Measurements from ENCODE around the gene ATP2C2.

The ATP2C2 gene

DNA sequence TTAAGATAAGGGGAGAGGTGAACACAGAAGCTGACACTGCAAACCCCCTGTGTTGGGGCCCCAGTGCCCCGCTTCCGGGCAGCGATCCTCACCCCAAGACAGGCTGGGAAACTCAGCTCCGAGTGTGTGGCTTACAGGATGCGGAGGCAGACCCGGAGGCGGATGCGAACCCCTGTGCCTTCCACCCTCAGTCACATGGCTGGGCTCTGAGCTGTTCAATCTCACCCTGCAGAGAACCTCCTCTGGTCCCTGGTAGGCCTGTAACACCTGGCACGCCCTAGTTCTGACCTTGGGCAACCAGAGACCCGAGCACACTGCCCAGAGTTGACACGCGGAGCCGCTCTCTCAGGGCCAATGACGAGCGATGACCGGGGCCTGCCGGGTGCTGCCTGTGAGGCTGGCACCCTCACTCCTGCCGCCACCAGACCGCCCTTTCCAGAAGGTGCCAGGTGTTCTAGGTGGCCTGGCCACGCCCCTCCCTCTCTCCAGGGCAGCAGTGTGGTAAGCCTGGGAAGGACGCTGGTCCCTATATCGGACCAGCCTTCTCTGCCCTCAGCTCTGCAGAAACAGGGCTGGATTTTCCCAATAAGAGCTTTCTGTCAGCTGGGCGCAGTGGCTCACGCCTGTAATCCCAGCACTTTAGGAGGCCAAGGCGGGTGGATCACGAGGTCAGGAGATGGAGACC, 112.9 kb downstream of the ATP2C2 start:
- DNase-seq: no peak

DNA sequence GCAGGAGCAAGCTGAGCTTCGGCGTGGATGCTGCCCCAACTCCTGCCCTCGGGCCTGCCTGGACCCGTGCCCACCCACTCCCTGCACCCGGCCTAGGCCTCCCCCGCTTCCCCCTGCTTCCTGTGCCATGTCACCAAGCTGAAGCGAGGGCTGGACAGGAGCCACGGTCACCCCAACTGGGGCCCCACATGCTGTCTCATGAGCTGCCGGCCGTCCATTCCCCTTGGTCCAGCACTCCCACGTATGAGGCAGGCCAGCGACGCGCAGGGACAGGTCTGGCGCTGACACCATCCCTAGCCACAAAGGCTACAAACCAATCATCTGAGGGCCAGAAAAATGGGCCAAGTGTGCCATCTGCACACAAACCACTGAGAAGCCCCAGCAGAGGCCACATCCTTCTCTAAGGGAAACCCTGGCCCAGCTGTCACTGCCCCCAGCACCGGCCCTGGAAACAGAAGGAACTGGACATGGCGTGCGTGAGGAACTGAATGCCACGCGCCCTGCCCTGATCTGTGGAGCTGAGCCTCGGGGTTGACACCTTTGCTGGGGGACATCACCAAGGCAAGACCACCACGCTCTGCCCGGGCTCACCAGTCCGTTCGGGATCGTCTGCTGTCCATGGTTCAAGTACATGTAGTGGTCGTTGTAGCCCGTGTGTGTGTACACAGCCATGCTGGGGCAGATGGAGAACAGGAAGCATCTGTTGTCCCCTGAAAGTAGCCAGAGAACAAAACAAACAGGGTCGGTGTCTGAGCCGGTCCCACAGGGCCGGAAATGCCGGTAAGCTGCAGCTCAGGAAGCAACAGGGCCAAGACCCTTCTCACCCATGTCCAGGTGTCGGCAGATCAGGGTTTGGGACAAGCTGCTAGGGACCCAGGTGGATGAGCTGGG, 113.9 kb downstream of the ATP2C2 start:
- DNase-seq: no peak

DNA sequence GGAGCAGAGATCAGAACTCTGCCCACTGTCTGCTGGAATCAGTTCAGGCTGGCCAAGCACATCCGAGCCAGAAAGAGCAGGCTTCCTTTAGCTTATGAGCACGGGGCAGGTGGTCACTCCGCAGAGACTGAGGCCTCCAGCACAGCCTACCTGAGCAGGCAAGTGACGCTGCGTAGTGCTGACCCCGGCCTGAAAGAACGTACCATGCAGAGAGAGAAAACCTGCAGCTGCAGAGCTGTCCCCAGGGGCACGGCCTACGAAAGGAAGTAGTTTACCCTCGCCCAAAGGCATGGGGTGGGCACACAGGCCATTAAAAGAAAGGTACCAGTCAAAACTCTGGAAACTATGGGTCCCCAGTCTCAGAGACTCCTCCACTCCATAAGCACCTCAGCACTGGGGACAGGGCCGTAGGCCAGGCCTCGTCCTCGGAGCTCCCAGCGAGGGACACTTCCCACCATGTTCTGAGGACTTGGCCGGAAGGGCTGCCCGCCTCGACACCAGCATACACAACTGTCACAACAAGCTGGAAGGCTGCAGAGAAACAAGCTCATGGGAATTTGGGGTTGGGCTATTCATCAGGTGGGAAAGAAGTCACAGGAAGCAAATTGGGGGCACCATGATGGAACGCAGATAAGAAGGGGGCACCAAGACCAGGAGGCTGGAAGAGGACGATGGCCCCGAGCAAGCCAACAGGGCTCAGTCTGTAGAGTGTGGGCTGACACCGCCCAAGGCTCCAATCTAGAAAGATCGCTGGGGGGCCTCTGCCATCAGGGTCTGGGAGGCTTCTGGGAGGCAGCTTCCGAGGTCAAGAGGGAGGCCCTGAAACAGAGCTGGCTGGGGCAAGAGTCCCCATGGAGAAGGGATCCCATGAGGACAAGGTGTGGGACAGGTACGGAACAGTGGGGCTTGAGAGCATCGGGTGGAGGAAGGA, 114.9 kb downstream of the ATP2C2 start:
- DNase-seq: no peak

DNA sequence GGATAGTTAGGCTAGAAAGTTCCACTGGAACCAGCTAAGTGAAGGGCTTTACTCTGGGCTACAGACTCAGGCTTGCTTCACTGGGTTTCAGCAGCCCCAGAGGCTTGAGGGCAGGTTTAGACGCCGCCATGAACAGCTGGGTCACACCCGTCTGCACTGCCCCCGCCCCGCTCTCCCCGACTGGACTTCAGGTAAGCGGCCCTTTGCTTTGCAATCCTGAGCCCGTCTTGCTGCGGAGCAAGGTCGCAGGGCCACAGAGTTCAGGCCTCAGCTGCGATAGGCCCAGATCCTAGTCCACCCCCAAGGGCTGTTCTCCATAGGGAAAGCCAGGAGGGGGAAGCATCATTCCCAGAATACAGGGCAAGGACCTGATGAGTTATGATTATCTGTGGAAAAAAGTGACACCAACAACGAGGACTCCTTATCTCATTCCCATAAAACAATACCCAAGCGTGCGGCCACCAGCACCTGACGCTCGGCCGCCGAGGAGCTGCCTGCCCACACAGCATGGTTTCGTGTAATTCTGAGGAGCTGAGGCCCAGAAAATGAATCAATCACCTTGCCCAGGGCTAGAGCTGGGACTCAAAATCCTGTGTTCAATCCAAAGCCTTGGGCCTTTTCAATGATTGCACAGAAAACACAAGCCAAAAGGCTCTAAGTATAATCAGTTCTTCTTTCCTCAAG, 115.7 kb downstream of the ATP2C2 start:
- DNase-seq: no peak

DNA sequence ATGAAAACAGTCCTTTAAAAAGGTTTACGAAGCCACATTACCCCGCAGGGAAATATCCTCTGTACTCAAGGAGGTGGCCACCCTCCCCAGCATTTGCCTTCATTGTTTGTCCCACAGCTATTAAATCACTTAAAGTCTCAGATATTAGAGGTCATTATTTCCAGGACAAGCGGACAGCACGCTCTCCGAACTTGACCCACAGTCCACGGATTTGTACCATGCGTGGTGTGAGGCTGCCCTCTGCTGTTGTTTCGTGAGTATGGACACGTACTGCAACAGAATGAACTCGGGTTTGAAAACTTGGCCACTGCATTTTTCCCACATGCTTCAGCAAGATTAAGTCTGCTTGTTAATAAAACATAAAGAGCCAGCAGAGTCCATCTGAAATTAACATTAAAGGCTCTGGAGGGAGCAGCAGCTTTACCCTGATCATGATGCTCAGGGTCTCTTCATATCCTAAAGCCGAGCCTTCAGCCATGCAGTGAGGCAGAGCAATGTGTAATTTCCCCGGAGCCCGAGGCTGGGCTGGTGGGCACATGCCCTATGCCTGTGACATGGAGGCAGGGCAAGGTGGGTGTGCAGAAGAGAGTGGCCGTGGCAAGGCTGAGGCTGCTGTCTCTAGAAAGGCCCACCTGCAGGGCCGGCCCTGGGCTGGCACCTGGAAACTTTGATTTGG, 116.4 kb downstream of the ATP2C2 start:
- DNase-seq: no peak

DNA sequence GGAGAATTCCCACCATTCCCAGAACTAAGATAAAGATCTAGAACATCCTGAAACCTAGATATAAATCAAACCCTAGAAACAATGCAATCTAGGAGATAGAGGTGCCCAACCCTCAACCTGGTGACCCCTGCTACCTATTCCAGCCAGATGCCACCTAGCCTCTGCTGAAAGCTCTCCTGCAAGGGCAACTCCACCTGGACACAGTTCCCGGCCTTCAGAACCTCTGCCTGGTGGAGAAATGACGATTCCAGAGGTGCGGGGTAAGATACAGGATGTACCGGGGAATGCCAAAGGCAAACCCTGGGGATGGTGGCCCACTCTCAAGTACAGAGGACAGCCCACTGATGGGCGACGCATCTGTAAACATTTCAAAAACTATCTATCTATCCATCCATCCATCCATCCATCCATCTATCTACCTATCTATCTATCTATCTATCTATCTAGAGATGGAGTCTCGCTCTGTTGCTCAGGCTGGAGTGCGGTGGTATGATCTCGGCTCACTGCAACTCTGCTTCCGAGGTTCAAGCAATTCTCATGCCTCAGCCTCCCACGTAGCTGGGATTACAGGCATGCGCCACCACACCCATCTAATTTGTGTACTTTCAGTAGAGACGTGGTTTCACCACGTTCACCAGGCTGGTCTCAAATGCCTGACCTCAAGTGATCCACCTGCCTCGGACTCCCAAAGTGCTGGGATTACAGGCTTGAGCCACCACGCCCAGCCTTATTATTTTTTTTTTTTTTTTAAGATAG, 117.1 kb downstream of the ATP2C2 start:
- no peak for DNase-seq

DNA sequence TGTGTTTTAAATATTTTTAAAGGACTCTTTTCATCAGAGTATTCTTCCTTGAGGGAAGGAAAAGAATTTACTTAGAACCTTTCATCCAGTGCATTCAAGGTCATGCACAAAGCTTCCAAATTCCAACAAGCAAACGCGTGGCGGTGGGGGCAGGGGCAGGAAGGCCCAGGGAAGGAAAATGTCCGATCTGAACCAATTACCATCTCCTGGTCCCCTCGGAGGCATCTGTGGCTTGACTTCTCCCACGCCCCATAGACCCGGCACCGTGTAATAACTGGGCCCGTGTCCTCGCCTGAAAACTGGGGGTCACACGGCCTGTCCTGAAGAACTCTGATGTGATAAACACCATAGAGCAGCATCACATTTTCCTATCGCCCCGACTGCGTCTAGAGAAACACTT, 117.8 kb downstream of the ATP2C2 start:
- no peak for DNase-seq

DNA sequence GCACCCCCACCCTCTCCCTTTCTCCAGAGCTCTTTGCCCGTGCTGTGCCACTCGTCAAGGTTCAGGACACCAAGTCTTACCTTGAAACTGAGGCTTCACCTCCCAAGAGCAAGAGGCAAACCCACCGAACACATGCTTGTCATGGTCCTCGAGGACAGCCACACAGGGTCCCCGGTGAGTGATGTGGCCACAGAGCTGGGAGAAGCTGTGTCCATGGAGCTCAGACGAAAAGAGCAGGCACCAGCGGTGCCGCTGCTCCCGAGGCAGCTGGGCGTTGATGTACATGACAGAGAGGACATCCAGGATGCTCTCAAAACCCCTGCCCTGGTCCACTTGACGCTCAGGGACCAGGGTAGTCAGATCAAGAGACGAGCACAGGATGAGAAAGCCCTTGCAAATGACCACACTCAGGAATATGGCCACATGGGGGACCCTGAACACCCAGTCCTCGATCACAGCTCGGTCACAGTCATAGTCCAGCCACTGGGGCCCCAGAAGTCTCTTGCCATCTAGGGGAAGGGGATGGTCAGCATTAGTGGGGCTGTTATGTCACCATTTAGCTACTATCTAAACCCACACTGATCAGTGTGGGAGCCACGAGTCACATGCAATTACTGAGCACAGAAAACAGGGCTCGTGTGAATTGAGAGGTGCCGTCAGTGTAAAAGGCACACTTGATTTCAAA, 118.4 kb downstream of the ATP2C2 start:
- no peak for DNase-seq

DNA sequence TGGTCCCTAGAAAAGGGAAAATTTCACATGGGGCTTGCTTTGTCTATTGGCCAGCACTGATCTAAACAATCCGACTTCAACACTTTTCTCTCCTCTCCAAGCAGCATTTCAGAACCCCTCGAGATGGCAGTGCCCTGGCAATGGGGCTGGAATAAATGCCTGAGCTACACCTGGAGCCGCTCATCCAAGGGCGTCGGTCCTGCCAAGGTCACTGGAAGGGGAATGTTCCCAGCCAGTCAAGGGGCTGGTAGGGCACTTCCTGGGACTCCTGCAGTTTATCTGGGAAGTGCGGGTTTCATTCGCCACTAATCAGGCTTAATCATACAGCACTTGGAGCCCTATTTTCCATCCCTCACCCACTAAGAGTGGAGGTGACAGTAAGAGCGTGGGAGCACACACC, 119.0 kb downstream of the ATP2C2 start:
- DNase-seq: no peak

DNA sequence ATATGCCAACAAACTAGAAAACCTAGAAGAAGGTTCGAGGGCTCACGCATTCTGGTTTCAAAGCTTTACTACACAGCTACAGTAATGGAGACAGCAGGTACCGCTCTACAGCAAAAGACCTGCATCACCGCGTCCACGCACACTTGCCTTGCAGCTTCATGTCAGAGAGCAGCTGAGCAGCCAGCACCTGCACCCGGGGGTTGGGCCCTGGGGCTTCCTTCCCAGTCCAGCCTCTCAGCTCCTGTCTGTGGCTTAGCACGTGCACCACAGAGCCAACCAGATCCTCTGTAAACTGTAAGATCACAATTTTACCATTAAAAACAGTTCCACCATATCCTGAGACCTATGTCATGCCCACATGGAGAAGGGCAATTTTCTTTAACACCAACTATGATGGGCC, 120.8 kb downstream of the ATP2C2 start:
- no peak for DNase-seq

DNA sequence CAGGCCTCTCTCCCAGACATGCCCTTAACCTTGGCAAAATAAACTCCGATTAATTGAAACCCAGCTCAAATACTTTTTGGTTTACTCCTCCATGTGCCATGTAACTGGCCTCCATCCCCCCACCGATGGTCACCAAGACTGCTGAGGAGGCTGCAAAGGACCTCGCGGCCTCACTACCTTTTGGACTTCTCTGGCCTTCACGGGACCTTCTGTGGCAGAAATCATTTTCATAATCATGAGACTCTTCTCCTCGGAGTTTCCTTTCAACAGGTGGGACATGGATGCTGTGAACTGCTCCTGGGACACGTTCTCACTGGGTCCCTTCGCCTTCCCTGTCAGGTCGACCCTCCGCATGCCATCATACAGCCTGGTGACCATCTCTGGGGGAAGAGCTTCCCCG, 127.2 kb downstream of the ATP2C2 start:
- no peak for DNase-seq

DNA sequence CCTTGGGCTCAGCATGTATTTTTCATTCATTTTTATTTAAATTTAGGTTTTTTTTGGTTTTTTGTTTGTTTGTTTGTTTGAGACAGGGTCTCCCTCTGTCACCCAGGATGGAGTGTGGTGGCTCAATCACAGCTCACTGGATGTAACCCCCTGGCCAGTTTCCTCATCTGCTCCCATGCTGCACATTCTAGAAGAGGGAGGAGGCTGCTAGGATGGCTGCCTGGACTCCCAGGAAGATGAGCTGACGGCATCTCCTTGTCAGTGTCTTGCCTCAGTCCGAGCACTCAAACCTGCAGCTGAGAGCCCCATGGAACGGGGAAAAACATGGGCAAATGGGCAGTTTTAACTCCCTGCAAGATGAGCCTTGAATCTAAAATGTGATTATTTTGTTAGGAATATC, 128.7 kb downstream of the ATP2C2 start:
- DNase-seq: no peak

DNA sequence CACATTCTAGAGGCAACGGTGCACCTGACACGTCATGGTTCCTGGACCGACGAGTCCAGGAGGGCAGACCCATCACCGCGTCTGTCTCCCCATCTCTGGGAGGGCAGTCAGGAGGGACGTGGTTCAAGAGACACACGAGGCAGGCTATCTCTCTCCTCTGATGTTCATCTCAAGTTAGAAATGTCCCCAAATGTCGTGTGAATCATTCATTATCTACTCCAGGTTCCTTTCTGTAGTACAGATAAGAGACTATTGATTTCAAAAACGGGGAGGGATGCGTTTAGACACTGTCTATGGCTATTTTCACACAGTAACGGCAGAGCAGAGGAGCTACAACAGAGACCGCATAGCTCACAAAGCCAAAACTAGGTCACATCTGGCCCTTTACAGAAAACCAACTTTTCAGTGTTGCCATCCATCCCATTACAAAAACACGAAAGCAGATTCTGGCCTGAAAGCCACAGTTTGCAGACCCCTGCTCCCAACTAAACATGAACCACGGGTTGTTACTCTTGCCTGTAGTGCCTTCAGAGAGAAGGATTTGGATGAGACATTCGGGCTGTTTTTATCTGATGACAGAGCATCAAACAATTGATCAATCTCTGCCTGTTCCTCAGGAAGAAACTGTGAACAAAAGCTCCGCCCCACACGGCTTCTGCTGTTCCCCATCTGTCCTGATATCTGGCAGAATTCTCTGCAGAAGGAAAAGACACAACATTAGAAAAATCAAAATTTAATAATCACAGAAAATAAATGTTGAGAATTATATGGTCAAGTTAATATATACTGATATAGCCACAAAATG, 129.3 kb downstream of the ATP2C2 start:
- DNase-seq: no peak

DNA sequence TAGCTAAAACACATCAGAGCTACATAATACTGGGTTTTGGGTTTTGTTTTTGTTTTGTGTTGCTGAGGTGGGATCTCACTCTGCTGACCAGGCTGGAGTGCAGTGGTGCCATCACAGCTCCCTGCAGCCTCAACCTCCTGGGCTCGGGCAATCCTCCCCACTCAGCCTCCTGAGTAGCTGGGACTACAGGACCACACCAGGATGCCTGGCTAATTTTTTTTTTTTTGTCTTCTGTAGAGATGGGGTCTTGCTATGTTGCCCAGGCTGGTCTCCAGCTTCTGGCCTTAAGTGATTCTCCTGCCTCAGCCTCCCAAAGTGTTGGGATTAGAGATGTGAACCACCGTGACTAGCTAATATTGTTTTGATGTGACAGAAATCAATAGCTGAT, 129.9 kb downstream of the ATP2C2 start:
- no peak for DNase-seq

DNA sequence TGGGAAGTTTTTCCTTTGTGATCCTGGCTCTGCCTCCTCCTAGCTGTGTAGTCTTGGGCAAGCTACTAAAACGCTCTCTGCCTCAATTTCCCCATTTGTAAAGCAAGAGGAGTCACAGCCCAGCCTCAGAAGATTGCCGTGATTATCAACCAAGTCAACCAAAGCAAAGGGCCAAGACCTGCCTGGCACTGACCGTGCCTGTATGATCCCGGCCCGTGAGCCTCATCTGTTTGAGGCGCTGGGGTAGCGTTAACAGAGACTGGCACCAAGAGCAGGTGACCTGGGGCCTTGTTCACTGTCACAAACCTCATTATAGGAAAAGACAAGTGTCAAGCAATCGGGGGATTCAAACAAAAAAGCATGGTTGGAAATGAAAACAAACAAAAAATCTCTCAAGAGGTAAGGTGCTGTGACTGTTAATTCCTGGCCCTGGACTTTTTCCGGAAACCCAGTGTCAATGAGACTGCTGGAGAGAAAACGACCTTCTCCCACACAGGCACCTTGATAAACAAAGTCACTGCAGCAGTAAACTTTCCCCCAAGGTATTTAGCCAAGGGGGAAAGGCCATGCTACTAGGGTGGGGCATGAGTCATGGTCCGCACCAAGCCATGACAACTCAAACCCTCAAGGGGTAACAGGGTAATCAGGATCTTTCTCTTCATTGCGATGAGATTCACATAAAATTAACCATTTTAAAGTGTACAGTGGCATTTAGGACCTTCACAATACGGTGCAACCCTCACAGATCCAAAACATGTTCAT, 130.7 kb downstream of the ATP2C2 start:
- DNase-seq: no peak

DNA sequence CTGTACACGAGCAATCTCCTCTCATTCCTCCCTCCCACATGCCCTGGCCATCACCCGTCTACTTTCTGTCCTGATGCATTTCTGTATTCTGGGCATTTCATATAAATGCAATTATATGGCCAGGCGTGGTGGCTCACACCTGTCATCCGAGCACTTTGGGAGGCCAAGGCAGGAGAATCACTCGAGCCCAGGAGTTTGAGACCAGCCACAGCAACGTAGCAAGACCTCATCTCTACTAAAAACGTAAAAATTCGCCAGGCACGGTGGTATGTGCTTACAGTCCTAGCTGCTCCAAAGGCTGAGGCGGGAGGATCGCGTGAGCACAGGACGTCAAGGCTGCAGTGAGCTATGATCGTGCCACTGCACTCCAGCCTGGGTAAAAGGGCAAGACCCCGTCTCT, 131.3 kb downstream of the ATP2C2 start:
- DNase-seq: no peak

DNA sequence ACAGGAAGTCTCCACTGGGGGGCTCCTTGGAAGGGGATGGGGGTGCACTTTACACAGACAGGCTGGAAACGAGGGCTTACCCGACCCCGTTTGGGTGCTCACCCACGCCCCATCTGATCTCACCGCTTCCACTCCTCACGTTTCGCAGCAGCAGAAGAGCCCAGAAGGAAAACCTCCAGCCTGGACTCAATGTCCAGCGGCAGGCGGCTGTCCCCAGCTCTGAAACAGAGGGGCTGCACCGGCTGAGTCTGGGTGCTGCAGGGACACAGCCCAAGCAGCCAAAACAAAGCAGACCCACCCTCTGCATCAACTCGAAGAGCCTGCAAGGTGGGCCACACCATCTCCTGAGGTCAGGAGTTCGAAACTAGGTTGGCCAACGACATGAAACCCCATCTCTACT, 132.2 kb downstream of the ATP2C2 start:
- DNase-seq: no peak

DNA sequence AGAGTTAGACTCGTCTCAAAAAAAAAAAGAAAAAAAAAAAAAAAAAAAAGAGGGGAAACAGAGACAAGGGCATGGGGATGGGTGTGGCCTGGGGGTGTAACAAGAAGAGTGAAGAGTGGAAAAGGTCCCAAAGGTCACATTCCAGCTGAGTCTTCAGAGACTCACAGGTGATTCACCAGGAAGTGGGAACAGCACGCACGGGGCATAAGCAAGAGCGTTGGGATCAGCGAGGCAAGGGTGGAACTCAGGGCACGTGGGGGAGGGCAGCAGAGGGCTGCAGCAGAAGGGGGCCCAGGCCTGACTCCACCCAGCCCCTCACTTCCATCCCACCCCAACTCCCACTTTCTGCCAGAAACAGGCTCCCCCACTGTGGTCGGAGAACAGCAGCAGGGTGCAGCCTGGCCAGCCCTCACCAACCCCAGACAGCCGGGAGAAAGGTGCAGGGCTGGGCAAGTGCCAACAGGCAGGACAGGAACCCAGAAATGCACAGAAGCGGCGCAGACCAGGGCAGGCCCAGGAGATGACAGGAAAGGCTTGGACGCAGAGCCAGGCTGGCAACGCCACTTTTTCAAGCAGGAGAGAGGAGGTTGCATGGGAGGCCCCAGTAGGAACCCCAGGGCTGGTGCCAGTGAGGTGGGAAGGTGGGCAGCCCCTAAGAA, 132.9 kb downstream of the ATP2C2 start:
- DNase-seq: no peak

DNA sequence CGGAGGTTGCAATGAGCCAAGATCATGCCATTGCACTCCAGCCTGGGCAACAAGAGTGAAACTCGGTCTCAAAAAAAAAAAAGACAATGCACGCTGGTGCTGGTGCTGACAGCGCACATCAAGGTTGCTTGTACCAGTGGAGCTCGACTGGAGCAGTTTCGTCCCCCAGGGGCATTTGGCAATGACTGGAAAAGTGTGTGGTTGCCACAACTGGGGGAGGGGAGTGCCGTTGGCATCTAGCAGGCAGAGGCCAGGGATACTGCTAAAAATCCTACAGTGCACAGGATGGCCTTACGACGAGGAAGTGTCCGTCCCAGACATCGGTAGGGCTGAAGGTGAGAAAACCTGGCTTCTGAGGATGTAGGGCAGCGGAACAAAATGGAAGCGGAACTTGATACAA, 133.7 kb downstream of the ATP2C2 start:
- no peak for DNase-seq
